Measurements from ENCODE around the gene MFRP.

The MFRP gene

GRCh38 chr11:119307219-119307618, 39.3 kb downstream of the MFRP start:
- Histone ChIP-seq H2AFZ (ENCODE audit: low read depth, low read length) (no peak overlapping the region), H3K36me3 (ENCODE audit: insufficient read depth, low read length) (peaks cover 29% of the 10 kb centered on the region), H3K4me1 (ENCODE audit: insufficient read depth, low read length) (peaks cover 6% of the 10 kb centered on the region), H3K27me3 (ENCODE audit: insufficient read depth, low read length) (no peaks in the 10 kb centered on the region), H3K4me3 (ENCODE audit: low read length) (no peak overlapping the region), H3K9me3 (ENCODE audit: low read length) (no peaks in the 10 kb centered on the region)

- Histone ChIP-seq H3K27me3 (ENCODE audit: insufficient read depth, low read length) (no peaks in the 10 kb centered on the region), H3K4me1 (ENCODE audit: insufficient read depth, low read length) (peaks cover 6% of the 10 kb centered on the region), H3K9me3 (ENCODE audit: low read length) (no peaks in the 10 kb centered on the region), H3K36me3 (ENCODE audit: insufficient read depth, low read length) (peaks cover 36% of the 10 kb centered on the region), H3K4me3 (ENCODE audit: low read length) (no peak overlapping the region), H2AFZ (ENCODE audit: low read depth, low read length) (no peak overlapping the region)
These were observed 40.1 kb downstream of the MFRP start for GRCh38 chr11:119306373-119306890.

GRCh38 chr11:119305556-119306372, 40.7 kb downstream of the MFRP start:
- no peaks in the 10 kb centered on the region for H3K27me3 ChIP-seq (ENCODE audit: insufficient read depth, low read length)
- H2AFZ ChIP-seq (ENCODE audit: low read depth, low read length): no peak overlapping the region
- H3K9me3 ChIP-seq (ENCODE audit: low read length): no peaks in the 10 kb centered on the region
- no peak overlapping the region for H3K4me3 ChIP-seq (ENCODE audit: low read length)
- peaks cover 42% of the 10 kb centered on the region for H3K36me3 ChIP-seq (ENCODE audit: insufficient read depth, low read length)
- peaks cover 6% of the 10 kb centered on the region for H3K4me1 ChIP-seq (ENCODE audit: insufficient read depth, low read length)

DNA sequence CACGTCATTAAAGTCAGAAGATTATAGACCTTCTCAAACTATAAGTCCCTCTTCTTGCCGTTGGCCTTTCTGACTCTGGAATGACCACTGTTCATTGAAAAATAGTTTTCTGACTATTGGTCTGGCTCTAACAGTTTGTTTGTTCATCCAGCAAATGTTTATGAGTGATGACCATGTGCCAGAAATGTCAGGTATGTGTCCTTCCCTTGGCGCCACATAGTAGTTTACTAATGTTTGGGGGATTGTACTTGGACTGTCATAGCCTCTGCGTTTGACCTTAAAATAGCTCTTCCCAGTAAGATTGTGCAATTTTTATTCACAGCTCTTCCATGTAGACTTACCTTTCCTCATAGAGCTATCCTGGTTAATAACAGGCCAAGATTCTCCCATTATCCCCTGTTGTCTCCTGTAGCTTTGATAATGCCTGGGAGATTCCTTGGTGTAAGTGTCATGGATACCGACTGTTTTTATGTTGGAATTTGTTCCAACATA, 43.2 kb downstream of the MFRP start:
- no peaks in the 10 kb centered on the region for H3K27me3 ChIP-seq (ENCODE audit: insufficient read depth, low read length)
- H3K4me3 ChIP-seq (ENCODE audit: low read length): no peak overlapping the region
- H3K4me1 ChIP-seq (ENCODE audit: insufficient read depth, low read length): peaks cover 6% of the 10 kb centered on the region
- H3K9me3 ChIP-seq (ENCODE audit: low read length): no peaks in the 10 kb centered on the region
- H3K36me3 ChIP-seq (ENCODE audit: insufficient read depth, low read length): peaks cover 65% of the 10 kb centered on the region
- H2AFZ ChIP-seq (ENCODE audit: low read depth, low read length): no peak overlapping the region

DNA sequence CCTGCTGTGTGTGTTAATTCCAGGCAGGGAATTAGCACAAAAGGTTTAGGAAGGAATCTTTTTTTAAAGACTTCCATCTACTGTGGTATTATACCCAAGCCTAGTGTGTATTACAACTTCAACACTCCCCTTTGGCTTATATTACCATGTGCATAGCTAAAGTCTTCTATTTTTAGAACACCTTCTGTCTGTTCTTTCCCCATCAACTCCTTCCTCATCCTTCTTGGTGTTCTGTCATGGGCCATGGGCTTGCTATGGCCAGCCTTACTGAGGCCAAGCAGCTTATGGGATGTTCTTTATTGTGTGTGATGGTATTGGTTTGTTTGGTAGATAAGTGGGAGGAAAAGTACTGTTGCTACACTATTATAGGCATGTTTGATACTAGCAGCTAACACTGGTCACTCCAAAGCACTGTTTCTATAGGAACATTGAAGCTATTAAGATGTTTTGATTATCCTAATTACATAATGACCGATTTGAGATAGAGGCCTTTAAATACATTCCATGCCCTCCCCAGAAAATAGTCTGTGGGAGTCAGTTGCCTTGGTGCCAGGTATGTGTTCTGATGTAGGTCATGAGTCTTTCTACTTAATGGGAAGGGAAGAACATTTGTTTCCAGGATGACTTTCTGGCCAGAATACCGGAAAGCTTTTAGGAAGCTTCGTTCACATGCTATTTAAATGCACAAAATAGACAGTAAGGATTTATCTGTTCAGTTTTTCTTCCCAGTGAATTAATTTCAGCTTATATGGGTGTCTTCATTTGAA, 46.1 kb downstream of the MFRP start:
- H3K27me3 ChIP-seq (ENCODE audit: insufficient read depth, low read length): no peaks in the 10 kb centered on the region
- peaks cover 78% of the 10 kb centered on the region for H3K36me3 ChIP-seq (ENCODE audit: insufficient read depth, low read length)
- no peak overlapping the region for H3K4me3 ChIP-seq (ENCODE audit: low read length)
- no peaks in the 10 kb centered on the region for H3K9me3 ChIP-seq (ENCODE audit: low read length)
- no peak overlapping the region for H2AFZ ChIP-seq (ENCODE audit: low read depth, low read length)
- H3K4me1 ChIP-seq (ENCODE audit: insufficient read depth, low read length): no peaks in the 10 kb centered on the region

DNA sequence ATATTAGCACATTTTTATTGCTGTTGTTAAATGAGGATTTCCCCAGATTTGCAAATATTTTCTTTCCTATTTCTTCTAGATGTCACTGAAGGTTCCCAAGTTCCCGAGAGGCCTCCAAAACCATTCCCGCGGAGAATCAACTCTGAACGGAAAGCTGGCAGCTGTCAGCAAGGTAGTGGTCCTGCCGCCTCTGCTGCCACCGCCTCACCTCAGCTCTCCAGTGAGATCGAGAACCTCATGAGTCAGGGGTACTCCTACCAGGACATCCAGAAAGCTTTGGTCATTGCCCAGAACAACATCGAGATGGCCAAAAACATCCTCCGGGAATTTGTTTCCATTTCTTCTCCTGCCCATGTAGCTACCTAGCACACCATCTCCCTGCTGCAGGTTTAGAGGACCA, 47.1 kb downstream of the MFRP start:
- Histone ChIP-seq H3K4me1 (ENCODE audit: insufficient read depth, low read length) (no peaks in the 10 kb centered on the region), H2AFZ (ENCODE audit: low read depth, low read length) (no peak overlapping the region), H3K36me3 (ENCODE audit: insufficient read depth, low read length) (peaks cover 75% of the 10 kb centered on the region), H3K27me3 (ENCODE audit: insufficient read depth, low read length) (no peaks in the 10 kb centered on the region), H3K9me3 (ENCODE audit: low read length) (no peaks in the 10 kb centered on the region), H3K4me3 (ENCODE audit: low read length) (no peak overlapping the region)

- Histone ChIP-seq H3K4me1 (ENCODE audit: insufficient read depth, low read length) (no peaks in the 10 kb centered on the region), H3K27me3 (ENCODE audit: insufficient read depth, low read length) (no peaks in the 10 kb centered on the region), H3K4me3 (ENCODE audit: low read length) (no peak overlapping the region), H3K9me3 (ENCODE audit: low read length) (no peaks in the 10 kb centered on the region), H3K36me3 (ENCODE audit: insufficient read depth, low read length) (peaks cover 69% of the 10 kb centered on the region), H2AFZ (ENCODE audit: low read depth, low read length) (no peak overlapping the region)
These were observed 47.8 kb downstream of the MFRP start for GRCh38 chr11:119298726-119299125.

- Histone ChIP-seq H3K9me3 (ENCODE audit: low read length) (no peaks in the 10 kb centered on the region), H3K27me3 (ENCODE audit: insufficient read depth, low read length) (no peaks in the 10 kb centered on the region), H2AFZ (ENCODE audit: low read depth, low read length) (no peak overlapping the region), H3K4me3 (ENCODE audit: low read length) (no peak overlapping the region), H3K36me3 (ENCODE audit: insufficient read depth, low read length) (peaks cover 62% of the 10 kb centered on the region), H3K4me1 (ENCODE audit: insufficient read depth, low read length) (no peaks in the 10 kb centered on the region)
These were observed 48.6 kb downstream of the MFRP start for GRCh38 chr11:119297938-119298337.

- Histone ChIP-seq H3K36me3 (ENCODE audit: insufficient read depth, low read length) (peaks cover 39% of the 10 kb centered on the region), H3K4me3 (ENCODE audit: low read length) (no peak overlapping the region), H3K4me1 (ENCODE audit: insufficient read depth, low read length) (no peaks in the 10 kb centered on the region), H2AFZ (ENCODE audit: low read depth, low read length) (no peak overlapping the region), H3K27me3 (ENCODE audit: insufficient read depth, low read length) (no peaks in the 10 kb centered on the region), H3K9me3 (ENCODE audit: low read length) (peaks cover 5% of the 10 kb centered on the region)
These were observed 51.3 kb downstream of the MFRP start for GRCh38 chr11:119295178-119295577.

DNA sequence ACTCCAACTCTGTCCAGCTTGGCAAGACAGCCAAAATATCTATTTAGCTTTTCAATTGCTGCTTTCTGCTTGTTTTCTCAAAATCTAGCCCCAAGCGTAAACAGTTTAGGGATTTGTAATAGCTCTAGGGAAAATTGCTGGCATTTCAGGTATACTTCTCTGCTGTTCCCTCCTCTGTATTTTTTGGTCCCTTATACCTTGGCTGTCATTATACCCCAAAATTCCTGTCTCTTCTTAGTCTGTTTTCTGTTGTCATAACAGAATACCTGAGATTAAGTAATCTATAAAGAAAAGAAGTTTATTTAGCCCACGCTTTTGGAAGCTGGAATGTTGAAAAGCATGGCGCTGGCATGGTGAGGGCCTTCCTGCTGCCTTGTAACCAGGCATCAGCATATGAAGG, 53.0 kb downstream of the MFRP start:
- H3K9me3 ChIP-seq (ENCODE audit: low read length): peaks cover 8% of the 10 kb centered on the region
- H3K4me3 ChIP-seq (ENCODE audit: low read length): no peak overlapping the region
- H3K27me3 ChIP-seq (ENCODE audit: insufficient read depth, low read length): no peaks in the 10 kb centered on the region
- H2AFZ ChIP-seq (ENCODE audit: low read depth, low read length): no peak overlapping the region
- H3K4me1 ChIP-seq (ENCODE audit: insufficient read depth, low read length): no peaks in the 10 kb centered on the region
- peaks cover 32% of the 10 kb centered on the region for H3K36me3 ChIP-seq (ENCODE audit: insufficient read depth, low read length)

DNA sequence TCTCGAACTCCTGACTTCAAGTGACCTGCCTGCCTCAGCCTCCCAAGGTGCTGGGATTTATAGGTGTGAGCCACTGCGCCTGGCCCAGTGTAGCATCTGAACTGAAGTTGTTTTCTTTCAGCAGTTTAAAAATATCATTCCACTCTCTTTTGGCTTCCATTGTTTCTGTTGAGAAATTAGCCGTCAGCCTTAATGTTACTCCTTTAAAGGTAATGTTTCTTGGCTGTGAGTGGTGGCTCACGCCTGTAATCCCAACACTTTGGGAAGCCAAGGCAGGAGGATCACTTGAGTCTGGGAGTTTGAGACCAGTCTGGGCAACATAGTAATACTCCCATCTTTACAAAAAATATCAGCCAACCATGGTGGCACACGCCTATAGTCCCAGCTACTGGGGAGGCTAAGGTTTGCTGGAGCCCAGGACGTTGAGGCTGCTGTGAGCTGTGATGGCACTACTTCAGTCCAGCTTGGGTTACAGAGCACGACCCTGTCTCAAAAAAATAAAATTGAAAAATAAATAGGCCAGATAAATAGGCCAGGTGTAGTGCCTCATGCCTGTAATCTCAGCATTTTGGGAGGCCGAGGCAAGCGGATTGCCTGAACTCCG, 55.5 kb downstream of the MFRP start:
- peaks cover 33% of the 10 kb centered on the region for H3K36me3 ChIP-seq (ENCODE audit: insufficient read depth, low read length)

More for the DNA sequence above, 55.5 kb downstream of the MFRP start:
- H3K9me3 ChIP-seq (ENCODE audit: low read length): peaks cover 8% of the 10 kb centered on the region
- no peak overlapping the region for H2AFZ ChIP-seq (ENCODE audit: low read depth, low read length)
- H3K4me3 ChIP-seq (ENCODE audit: low read length): no peak overlapping the region
- H3K4me1 ChIP-seq (ENCODE audit: insufficient read depth, low read length): no peaks in the 10 kb centered on the region
- H3K27me3 ChIP-seq (ENCODE audit: insufficient read depth, low read length): no peaks in the 10 kb centered on the region
